H1 (cell line): Measurements from ENCODE around the gene CACNA1C.

Source experiments
- BRCA1 ChIP-seq: IDR thresholded peaks from 2 replicates; pipeline ENCODE4 v1.6.1; 2012; ENCODE audit warnings: low read depth, low read length, improper control_type of control experiment
- KDM5A ChIP-seq: fragments of 200-600 bp; IDR thresholded peaks from 2 replicates; pipeline ENCODE4 v1.7.1; 2012; ENCODE audit warnings: mild to moderate bottlenecking, low read length, inconsistent platforms, mixed read lengths
- YY1 ChIP-seq: IDR thresholded peaks from 2 replicates; pipeline ENCODE4 v1.6.1; 2011; ENCODE audit warnings: low read depth, mild to moderate bottlenecking, low read length

GRCh38 chr12:2225696-2226095 is 172.9 kb downstream of the CACNA1C start:
- TF ChIP-seq KDM5A (no peak), BRCA1 (no peak), YY1 (no peak)
